ENCODE results near the gene NCR2. TPM values are rescaled to one million over a fixed set of nuclear protein-coding genes. Genes with fewer than 3 reads are reported as not detected.

Gene NCR2
- total RNA-seq, 1 donor from 2014 or later = not detected

DNA sequence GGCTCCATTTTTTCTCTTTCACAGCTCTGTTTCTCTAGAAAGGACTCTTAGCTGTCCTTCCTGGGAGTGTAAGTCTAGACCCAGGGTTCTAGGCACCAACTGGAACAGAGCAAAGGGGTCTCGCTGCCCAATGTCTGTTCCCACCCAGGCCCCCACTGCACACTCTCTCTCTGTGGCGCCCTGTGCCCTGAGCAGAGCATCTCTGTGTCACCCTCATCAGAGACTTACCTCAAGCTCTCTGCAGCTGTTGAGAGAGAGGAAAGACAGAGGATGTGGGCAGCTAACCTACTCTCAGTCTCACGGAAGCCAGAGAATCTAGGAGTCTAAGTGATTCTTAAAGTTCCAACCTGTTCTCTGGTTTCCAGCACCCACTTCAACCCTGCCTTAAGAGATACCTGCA, 9.5 kb downstream of the NCR2 start:
- no peak for DNase-seq (ENCODE audit: low spot score)
- Mint-ChIP-seq H3K9me3 (ENCODE audit: low read depth) (peaks cover 12% of the 10 kb centered on the region), H3K4me1 (ENCODE audit: low read depth) (no peaks in the 10 kb centered on the region), H3K4me3 (ENCODE audit: unreplicated experiment) (no peak overlapping the region), H3K27ac (ENCODE audit: unreplicated experiment) (no peak overlapping the region), H3K36me3 (ENCODE audit: low read depth) (peaks cover 3% of the 10 kb centered on the region), H3K27me3 (ENCODE audit: low read depth) (peaks cover 67% of the 10 kb centered on the region)
- TF ChIP-seq, protein P1, sequence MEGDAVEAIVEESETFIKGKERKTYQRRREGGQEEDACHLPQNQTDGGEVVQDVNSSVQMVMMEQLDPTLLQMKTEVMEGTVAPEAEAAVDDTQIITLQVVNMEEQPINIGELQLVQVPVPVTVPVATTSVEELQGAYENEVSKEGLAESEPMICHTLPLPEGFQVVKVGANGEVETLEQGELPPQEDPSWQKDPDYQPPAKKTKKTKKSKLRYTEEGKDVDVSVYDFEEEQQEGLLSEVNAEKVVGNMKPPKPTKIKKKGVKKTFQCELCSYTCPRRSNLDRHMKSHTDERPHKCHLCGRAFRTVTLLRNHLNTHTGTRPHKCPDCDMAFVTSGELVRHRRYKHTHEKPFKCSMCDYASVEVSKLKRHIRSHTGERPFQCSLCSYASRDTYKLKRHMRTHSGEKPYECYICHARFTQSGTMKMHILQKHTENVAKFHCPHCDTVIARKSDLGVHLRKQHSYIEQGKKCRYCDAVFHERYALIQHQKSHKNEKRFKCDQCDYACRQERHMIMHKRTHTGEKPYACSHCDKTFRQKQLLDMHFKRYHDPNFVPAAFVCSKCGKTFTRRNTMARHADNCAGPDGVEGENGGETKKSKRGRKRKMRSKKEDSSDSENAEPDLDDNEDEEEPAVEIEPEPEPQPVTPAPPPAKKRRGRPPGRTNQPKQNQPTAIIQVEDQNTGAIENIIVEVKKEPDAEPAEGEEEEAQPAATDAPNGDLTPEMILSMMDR (IDR thresholded peaks at IDR 0.05) = no peak

DNA sequence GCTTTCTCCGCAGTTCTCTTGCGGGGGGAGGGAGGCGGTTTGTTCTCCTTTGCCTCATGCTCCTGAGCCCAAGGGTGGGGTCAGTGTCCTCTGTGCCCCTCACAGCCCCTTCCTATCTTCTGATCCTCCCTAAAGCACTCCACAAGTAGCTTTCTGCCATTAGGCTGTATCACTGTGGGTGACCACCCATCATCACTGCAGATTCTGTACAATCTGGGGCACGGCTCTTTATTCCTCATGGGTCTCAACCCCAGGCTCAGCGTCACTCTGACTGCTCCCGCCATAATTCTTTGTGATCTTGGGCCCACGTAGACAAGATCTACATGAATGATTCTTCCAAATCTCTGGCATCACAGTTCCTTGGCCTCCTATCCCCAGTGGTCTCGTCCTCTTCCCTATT, 10.5 kb downstream of the NCR2 start:
- DNase-seq (ENCODE audit: low spot score) = no peak
- Mint-ChIP-seq H3K4me3 (ENCODE audit: unreplicated experiment) (no peak overlapping the region), H3K27ac (ENCODE audit: unreplicated experiment) (no peak overlapping the region), H3K36me3 (ENCODE audit: low read depth) (peaks cover 3% of the 10 kb centered on the region), H3K4me1 (ENCODE audit: low read depth) (no peaks in the 10 kb centered on the region), H3K9me3 (ENCODE audit: low read depth) (peaks cover 12% of the 10 kb centered on the region), H3K27me3 (ENCODE audit: low read depth) (peaks cover 73% of the 10 kb centered on the region)
- TF ChIP-seq, protein P1 (IDR thresholded peaks at IDR 0.05) = no peak

DNA sequence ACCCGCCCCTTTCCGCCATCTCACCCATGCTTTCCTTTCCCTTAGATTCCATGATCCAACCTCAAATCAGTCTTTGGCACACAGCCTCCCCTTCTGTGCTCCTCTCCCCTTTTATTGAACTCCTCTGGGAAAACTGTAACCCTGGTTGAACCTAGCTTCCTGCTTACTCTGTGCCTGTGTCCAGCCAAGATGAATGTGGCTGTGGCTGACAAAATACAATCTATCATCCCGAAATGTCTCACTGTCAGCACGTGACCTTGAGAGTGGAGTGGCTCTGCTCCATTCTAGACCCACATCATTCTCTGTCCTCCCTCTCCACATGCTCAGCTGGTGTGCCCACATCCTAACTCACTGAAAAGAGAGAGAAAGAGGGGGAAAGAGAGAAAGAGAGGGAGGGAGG, 11.0 kb downstream of the NCR2 start:
- TF ChIP-seq, protein P1 (IDR thresholded peaks at IDR 0.05) = no peak
- peaks cover 2% of the 10 kb centered on the region for H3K36me3 Mint-ChIP-seq (ENCODE audit: low read depth)
- H3K9me3 Mint-ChIP-seq (ENCODE audit: low read depth) = peaks cover 12% of the 10 kb centered on the region
- no peaks in the 10 kb centered on the region for H3K4me1 Mint-ChIP-seq (ENCODE audit: low read depth)
- no peak overlapping the region for H3K4me3 Mint-ChIP-seq (ENCODE audit: unreplicated experiment)
- no peak for DNase-seq (ENCODE audit: low spot score)
- H3K27ac Mint-ChIP-seq (ENCODE audit: unreplicated experiment) = no peak overlapping the region
- peaks cover 74% of the 10 kb centered on the region for H3K27me3 Mint-ChIP-seq (ENCODE audit: low read depth)

DNA sequence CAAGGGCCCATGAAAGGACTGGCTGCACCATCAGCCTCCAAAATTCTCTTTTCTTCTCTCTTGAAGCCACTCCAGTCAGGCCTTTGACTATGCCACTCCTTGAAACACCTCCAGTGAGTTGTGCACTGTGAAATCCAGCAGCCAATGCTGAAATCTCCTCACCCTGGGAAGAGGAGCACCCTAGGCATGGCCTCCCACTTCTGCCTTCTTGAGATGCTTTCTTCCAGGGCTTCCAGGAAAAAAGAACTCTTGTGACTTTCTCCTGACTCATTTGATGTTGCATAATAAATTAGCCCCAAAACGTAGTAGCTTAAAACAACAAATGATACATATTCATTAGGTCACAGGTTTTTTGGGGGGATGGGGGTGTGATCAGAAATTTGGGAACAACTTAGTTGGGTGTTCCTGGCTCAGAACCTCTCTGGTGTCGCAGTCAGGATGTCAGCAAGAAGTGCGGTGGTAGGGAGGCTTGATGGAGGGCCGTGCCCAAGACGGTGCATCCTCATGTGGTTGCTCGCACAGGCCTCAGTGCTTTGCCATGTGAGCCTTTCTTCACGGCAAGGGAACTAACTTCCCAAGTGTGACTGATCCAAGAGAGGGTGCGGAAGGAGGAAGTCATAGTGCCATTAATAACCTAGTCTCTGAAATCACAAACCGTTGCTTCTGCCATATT, 12.1 kb downstream of the NCR2 start:
- Mint-ChIP-seq H3K27ac (ENCODE audit: unreplicated experiment) (no peak overlapping the region), H3K4me1 (ENCODE audit: low read depth) (no peaks in the 10 kb centered on the region)

DNA sequence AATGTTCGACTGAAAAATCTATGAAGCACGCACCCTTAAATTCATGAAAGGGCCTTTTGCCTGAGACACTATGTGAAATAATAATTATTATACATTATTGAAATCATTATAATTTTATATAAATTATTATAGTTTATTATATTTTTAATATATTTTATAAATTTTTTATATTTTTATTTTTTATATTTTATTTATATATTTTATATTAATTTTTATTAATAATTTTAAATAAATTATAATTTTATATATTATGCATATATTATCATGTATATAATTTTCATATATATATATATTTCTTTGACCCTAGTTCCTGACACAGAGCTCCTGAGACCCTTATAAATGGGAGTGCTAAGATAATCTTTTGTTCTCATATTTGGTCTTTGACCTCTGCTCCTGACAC, 13.5 kb downstream of the NCR2 start:
- Mint-ChIP-seq H3K27ac (ENCODE audit: unreplicated experiment) (no peak overlapping the region), H3K9me3 (ENCODE audit: low read depth) (peaks cover 12% of the 10 kb centered on the region), H3K27me3 (ENCODE audit: low read depth) (peaks cover 64% of the 10 kb centered on the region), H3K36me3 (ENCODE audit: low read depth) (peaks cover 2% of the 10 kb centered on the region), H3K4me1 (ENCODE audit: low read depth) (no peaks in the 10 kb centered on the region), H3K4me3 (ENCODE audit: unreplicated experiment) (no peak overlapping the region)
- no peak for DNase-seq (ENCODE audit: low spot score)
- TF ChIP-seq, protein P1 (IDR thresholded peaks at IDR 0.05) = no peak

More for the DNA sequence above, 12.1 kb downstream of the NCR2 start:
- peaks cover 66% of the 10 kb centered on the region for H3K27me3 Mint-ChIP-seq (ENCODE audit: low read depth)
- H3K4me3 Mint-ChIP-seq (ENCODE audit: unreplicated experiment) = no peak overlapping the region
- H3K9me3 Mint-ChIP-seq (ENCODE audit: low read depth) = peaks cover 12% of the 10 kb centered on the region
- peaks cover 2% of the 10 kb centered on the region for H3K36me3 Mint-ChIP-seq (ENCODE audit: low read depth)
- TF ChIP-seq, protein P1 (IDR thresholded peaks at IDR 0.05) = no peak
- DNase-seq (ENCODE audit: low spot score) = no peak

Data from chondrocyte (in vitro differentiated cells).